OCI-M2 (cell line): ENCODE data around the gene SPRY2.

ENCODE experiments used
- DNase-seq: peaks from one replicate; lab custom pipeline; 2025; ENCODE audit not compliant: unreplicated experiment; lab: John Stamatoyannopoulos, UW

SPRY2 gene

DNA sequence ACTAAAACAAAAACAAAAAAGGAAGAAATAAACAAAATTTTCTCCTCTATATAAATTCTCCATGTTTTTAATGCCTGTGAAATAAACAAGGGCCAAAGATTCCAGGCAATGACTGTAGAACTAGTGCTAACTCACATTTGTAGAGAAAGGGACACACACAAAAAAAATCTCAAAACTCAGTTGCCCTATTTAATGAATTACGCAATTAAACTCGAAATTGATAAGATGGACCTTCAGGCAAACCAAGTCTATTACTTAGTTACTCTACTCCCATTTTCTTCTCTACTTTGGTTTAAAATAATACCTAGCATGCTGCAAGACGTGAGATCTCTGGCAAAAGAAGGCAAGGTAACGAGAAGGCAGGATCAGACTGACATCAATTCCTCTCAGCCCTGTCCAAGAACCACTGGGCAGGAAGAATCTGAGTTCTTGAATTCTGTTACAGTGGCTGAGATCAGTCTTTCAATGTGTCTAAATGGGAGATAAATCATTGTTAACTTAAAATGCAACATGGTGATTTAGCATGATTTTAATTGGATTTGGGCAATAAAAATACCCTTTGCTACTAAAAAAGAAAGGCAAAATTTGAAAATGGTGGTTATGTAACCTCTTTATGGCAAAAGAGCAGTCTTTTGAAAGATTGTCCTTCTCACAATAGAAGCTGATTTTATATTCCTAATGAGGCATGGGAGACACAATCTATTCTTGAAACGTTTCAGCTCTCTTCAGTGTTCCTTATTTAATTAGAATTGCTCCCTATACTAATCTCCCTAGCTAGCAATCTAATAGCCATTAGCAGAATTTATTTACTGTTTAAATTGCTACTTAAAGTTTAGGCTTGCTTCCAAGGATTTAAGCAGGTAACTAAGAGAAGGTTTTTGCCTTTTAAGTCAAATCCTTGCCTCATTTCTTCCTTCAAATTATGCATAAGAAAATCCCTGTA, 25.9 kb downstream of the SPRY2 start:
- DNase-seq, result no peak

DNA sequence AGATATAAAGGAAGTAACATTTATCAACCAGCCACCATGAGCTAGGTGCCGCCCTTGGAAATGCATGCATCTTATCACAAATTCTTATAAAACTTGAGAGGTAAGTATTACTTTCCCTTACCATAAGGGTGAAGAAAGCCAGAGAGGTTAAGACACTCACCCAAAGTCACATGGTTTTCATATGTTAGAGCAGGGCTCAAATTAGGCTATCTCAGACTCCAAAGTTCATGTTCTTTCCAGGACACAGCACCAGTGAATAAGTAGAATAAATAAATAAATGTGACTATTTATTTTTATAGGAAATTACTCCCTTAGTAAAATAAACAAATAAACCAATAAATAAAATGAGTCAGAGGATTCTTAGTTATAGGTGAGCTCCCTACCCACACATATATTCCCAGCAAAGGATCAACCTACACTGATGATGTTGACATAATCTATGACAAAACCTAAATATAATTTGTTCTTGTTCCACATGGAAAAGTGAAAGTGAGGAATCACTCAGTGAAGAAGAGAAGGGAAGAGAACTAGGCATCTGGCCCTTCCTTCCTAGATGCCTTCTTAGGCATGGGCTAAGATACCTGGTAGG, 27.2 kb downstream of the SPRY2 start:
- no peak for DNase-seq

GRCh38 chr13:80312967-80313366, 28.0 kb downstream of the SPRY2 start:
- DNase-seq, result no peak

GRCh38 chr13:80312012-80312704, 28.8 kb downstream of the SPRY2 start:
- DNase-seq, result no peak

GRCh38 chr13:80309926-80310325, 31.0 kb downstream of the SPRY2 start:
- no peak for DNase-seq

DNA sequence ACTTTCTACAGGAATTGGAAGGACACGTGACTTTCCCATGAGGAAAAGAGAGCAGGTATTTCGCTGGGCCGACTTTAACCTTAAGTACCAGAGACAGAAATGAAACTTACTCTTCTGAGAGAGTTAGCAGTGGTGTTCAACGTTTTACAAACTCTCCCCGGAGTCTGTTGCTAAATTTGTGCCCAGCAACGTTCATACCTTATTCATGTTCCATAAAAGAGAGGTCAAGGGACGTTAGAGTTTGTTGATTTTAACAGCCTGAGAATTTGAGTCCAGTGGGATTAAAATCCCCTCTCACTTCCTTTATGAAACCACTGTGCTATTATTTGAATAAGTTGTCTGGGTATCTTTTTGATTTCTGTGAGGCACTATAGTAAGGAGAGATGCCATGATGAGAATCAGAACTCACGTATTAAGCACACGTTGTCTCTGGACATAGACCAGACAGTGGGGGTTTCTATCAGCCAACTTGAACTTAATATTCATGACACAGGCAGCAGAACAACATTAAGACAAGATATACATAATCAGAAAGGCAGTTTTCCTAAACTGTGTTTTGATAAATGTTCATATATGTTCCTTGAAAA, 33.4 kb downstream of the SPRY2 start:
- no peak for DNase-seq

DNA sequence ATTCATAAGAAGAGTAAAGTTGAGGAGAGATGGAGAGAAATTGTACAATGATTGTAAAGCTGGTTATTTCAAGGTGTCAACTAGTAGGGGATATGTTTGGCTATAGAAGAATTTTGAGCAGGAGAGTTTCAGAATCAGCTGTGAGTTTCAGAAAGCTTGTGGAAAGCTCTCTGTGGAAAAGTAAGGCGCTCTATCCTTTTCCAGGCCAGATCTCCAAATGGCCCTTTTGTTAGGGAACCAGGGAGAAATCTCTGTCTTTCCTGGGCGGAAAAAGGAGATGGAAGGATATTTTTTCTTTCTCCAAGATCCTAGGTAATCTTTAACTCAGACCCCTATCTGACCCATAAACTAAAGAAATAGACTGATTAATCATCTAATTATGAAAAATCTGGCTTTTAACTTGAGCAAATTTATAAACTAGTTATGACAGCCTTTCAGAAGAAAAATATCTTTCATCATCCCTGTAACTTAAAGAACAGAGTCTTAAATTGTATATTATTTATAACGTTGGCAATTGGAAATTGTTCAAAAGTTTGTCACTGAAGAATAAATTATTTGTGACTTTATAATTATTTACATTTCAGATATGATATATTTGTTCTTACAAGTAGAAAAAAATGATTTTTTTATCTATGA, 34.5 kb downstream of the SPRY2 start:
- DNase-seq, result no peak

DNA sequence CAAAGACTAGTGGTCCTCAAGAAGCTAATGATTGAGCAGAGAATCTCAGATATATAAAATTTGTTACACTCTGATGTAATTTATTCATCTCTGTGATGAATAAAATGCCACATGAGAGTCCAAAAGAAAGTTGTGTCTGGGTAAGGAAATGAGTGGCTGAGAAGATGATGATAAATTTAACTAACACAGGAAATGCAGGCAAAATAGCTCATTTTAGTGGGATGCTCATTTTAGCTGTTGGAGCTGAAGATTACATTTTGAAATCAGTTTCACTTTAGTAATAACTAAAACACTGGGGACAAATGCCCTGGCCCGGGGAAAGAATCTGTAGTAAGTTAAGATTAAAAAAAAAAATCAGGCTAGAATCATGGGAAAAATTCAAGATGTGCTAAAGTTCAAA, 35.2 kb downstream of the SPRY2 start:
- DNase-seq, result no peak

- DNase-seq, result no peak
Observed at GRCh38 chr13:80303225-80303811, 37.6 kb downstream of the SPRY2 start.

DNA sequence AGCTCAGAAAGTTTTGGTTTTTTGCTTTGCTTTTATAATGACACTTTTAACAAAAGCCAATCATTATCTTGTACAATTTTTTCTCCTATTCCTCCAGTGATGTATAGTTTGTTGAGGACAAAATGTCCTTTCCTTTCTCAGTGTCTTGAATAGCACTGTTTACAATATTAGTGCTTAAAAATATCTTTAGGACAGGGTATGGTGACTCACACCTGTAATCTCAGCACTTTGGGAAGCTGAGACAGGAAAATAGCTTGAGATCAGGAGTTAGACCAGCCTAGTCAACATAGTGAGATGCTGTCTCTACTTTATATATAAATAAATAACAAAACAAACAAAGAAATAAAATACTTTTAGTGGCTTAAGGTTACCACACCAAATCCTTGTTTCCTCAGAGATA, 41.9 kb downstream of the SPRY2 start:
- DNase-seq, result no peak

DNA sequence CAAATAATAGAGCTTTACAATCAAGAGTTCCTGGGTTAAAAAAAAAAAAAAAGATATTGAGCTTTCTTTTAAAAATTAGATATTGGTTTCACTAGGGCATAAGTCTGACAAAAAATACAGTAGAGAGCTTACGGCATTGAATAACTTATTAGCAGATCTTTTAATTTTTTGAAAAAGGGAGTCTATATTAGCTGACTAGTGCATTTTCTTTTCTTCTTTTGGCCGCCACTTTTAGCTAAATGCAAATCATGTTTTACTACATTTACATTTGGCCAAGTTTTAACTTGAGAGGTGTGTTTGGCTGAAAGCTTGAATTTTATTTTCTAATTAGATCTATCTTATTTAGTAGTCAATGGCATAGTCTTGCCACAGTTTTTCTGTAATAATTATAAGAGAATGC, 43.4 kb downstream of the SPRY2 start:
- no peak for DNase-seq

DNA sequence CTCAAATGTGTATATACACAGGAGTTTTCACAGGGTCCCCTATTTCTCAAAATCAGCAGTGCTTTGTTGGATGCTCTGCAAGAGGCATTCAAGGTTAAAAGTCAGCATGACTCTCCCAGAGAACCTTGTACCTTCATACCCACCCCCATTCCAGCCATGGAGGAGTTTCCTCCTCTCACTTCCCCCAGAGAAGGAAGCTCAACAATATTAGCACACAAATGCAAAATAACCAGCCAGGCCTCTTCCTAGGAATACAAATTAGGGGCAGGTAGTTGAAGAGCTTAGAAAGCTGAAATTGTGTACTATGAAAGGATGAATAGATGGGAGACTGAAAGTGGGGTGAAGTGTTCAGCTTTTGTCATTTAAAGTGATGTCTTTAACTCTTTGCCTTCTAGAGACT, 43.8 kb downstream of the SPRY2 start:
- no peak for DNase-seq

GRCh38 chr13:80296638-80297037, 44.3 kb downstream of the SPRY2 start:
- no peak for DNase-seq

DNA sequence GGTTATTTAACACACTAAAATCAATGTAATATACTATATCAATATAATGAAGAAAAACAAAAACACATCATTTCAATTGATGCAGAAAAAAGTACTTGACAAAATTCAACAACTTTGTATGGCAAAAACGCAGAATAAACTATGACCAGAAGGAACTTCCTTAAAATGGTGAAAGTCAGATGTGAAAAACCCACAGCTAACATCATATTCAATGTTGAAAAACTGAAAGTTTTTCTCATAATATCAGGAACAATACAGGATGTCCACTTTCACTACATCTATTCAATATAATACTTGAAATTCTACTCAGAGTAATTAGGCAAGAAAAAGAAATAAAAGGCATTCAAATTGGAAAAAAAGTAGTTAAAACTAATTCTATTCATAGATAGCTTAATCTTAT, 50.3 kb downstream of the SPRY2 start:
- no peak for DNase-seq
